Liver (tissue), 3 donors: ENCODE results near the gene PFKP.
"Not testable (repeated sequence)": the region's sequence is repeated elsewhere in the genome, so short reads cannot be mapped to it uniquely, and the experiment has no call there.

Experiments
- EGR1 ChIP-seq, 2 donors: IDR thresholded peaks; 2 replicates each; pipeline ENCODE4 v1.6.1; 2016 to 2018; ENCODE audit warnings: antibody characterized with exemption in 2 of 2, low read depth in 2 of 2
- FOXA1 ChIP-seq: IDR thresholded peaks from 2 replicates; pipeline ENCODE4 v1.6.1; 2016; ENCODE audit warnings: antibody characterized with exemption
- MAX ChIP-seq: IDR thresholded peaks from 2 replicates; pipeline ENCODE4 v1.6.1; 2016; ENCODE audit warnings: antibody characterized with exemption
- REST ChIP-seq: IDR thresholded peaks from 2 replicates; pipeline ENCODE4 v1.6.1; 2016; ENCODE audit warnings: antibody characterized with exemption, mild to moderate bottlenecking
- TF ChIP-seq, protein P1 (sequence below): fragments of 150-350 bp; IDR thresholded peaks from 2 replicates; pipeline ENCODE4 v1.5.1; 2017; ENCODE audit warnings: improper control_type of control experiment, low read depth, low read length; ENCODE audit not compliant: missing input control
- donor health status: healthy.
- donor health status: healthy.

DNA sequence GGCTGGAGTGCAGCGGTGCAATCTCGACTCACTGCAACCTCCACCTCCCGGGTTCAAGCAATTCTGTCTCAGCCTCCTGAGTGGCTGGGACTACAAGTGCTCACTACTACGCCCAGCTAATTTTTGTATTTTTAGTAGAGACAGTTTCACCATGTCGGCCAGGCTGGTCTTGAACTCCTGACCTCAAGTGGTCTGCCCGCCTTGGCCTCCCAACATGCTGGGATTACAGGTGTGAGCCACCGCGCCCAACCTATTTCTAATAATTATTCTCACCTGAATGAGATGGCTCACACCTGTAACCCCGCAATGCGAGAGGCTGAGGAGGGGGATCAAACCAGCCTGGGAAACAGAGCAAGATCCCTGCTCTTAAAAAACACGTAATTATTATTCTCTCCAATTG is 104.1 kb downstream of the PFKP start:
- TF ChIP-seq MAX; REST; EGR1 (IDR thresholded peaks at IDR 0.05; ENCODE audit: low read depth in 2 of 2); FOXA1: not testable (repeated sequence)
- TF ChIP-seq, protein P1, sequence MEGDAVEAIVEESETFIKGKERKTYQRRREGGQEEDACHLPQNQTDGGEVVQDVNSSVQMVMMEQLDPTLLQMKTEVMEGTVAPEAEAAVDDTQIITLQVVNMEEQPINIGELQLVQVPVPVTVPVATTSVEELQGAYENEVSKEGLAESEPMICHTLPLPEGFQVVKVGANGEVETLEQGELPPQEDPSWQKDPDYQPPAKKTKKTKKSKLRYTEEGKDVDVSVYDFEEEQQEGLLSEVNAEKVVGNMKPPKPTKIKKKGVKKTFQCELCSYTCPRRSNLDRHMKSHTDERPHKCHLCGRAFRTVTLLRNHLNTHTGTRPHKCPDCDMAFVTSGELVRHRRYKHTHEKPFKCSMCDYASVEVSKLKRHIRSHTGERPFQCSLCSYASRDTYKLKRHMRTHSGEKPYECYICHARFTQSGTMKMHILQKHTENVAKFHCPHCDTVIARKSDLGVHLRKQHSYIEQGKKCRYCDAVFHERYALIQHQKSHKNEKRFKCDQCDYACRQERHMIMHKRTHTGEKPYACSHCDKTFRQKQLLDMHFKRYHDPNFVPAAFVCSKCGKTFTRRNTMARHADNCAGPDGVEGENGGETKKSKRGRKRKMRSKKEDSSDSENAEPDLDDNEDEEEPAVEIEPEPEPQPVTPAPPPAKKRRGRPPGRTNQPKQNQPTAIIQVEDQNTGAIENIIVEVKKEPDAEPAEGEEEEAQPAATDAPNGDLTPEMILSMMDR, result not testable (repeated sequence)
